HTERT RPE-1 (cell line): ENCODE results near the gene IPP.
"Not testable (repeated sequence)": the region's sequence is repeated elsewhere in the genome, so short reads cannot be mapped to it uniquely, and the experiment has no call there.

Experiments
- in situ Hi-C: fragments of 300-500 bp; cut with MboI; formaldehyde crosslinking; loops from 4 replicates; pipeline ENCODE4 v1.14.3; 2020; ENCODE audit warnings: low sequenced_read_pairs

Gene IPP

GRCh38 chr1:45746922-45747321, 3.5 kb downstream of the IPP start:
- in situ Hi-C loops = no loop called here

GRCh38 chr1:45739641-45740156, 10.8 kb downstream of the IPP start:
- in situ Hi-C loops = not testable (repeated sequence)

GRCh38 chr1:45739137-45739536, 11.3 kb downstream of the IPP start:
- in situ Hi-C loops = no loop called here

- in situ Hi-C loops = no loop called here
These were observed 19.6 kb downstream of the IPP start for GRCh38 chr1:45730780-45731319.

- in situ Hi-C loops = no loop called here
These were observed 20.2 kb downstream of the IPP start for GRCh38 chr1:45730075-45730779.

GRCh38 chr1:45726007-45726406, 24.4 kb downstream of the IPP start:
- in situ Hi-C loops = not testable (repeated sequence)

- in situ Hi-C loops = no loop called here
These were observed 27.1 kb downstream of the IPP start for GRCh38 chr1:45723248-45723930.

- in situ Hi-C loops = no loop called here
These were observed 27.6 kb downstream of the IPP start for GRCh38 chr1:45722809-45723208.

GRCh38 chr1:45721207-45721606, 29.2 kb downstream of the IPP start:
- in situ Hi-C loops = no loop called here

- in situ Hi-C loops = no loop called here
These were observed 32.2 kb downstream of the IPP start for GRCh38 chr1:45718289-45718688.

- in situ Hi-C loops = not testable (repeated sequence)
These were observed 33.1 kb downstream of the IPP start for GRCh38 chr1:45717386-45717785.

- in situ Hi-C loops = no loop called here
These were observed 33.8 kb downstream of the IPP start for GRCh38 chr1:45716700-45717099.

- in situ Hi-C loops = no loop called here
These were observed 36.7 kb downstream of the IPP start for GRCh38 chr1:45713711-45714110.

GRCh38 chr1:45704637-45705036, 45.8 kb downstream of the IPP start:
- in situ Hi-C loops = no loop called here

GRCh38 chr1:45694823-45695222, 55.6 kb downstream of the IPP start:
- in situ Hi-C loops = no loop called here

- in situ Hi-C loops = not testable (repeated sequence)
These were observed 56.6 kb downstream of the IPP start for GRCh38 chr1:45693811-45694210.

GRCh38 chr1:45687754-45688740, 62.4 kb downstream of the IPP start, which contains the start of gene TMEM69:
TMEM69 (plus strand) TSS chr1:45688181; CDS start chr1:45691069, 2,888 bp downstream.
- in situ Hi-C loops = no loop called here

GRCh38 chr1:45687014-45687753, 63.3 kb downstream of the IPP start:
- in situ Hi-C loops = no loop called here

GRCh38 chr1:45686288-45687013, 64.0 kb downstream of the IPP start, which contains the start of gene GPBP1L1:
GPBP1L1 (minus strand) TSS chr1:45686533; CDS start chr1:45659087, 27,446 bp downstream.
- in situ Hi-C loops = no loop called here

GRCh38 chr1:45686015-45686287, 64.5 kb downstream of the IPP start:
- in situ Hi-C loops = no loop called here
